ENCODE results near the gene THBS2. TPM values are rescaled to one million over a fixed set of nuclear protein-coding genes. Genes with fewer than 3 reads are reported as not detected.

The THBS2 gene
- total and polyA plus RNA-seq, 4 donors, result 68.6 to 1,026 (median 539) TPM

GRCh38 chr6:169211881-169212280, 41.8 kb downstream of the THBS2 start:
- H3K27ac ChIP-seq (ENCODE audit: low read depth in 1 of 2, low read length in 2 of 2), result no peak overlapping the region
- WGBS, 2 donors, result 49 to 94% methylated on average over 1 of the region's 1 CpG
- H3K27me3 ChIP-seq (ENCODE audit: control insufficient read depth in 1 of 2, insufficient read depth in 2 of 2, low read length in 1 of 2), result no peaks in the 10 kb centered on the region
- no peaks in the 10 kb centered on the region for H3K36me3 ChIP-seq (ENCODE audit: control insufficient read depth in 1 of 2, insufficient read depth in 2 of 2, low read length in 1 of 2)
- ATAC-seq (ENCODE audit: low FRiP score), result no peak
- H3K4me3 ChIP-seq (ENCODE audit: low read length in 2 of 2), result no peak overlapping the region
- DNase-seq, result no peak
- no peaks in the 10 kb centered on the region for H3K4me1 ChIP-seq (ENCODE audit: control insufficient read depth in 1 of 2, insufficient read depth in 2 of 2, low read length in 2 of 2)
- H3K9me3 ChIP-seq (ENCODE audit: control insufficient read depth, low read length), result peaks cover 3% of the 10 kb centered on the region
- intact Hi-C loops (cut with DNase I), result no loop called here

- no peak overlapping the region for H3K4me3 ChIP-seq (ENCODE audit: low read length in 2 of 2)
- 95% methylated on average over 3 of the region's 3 CpGs for WGBS, 2 donors
- H3K36me3 ChIP-seq (ENCODE audit: control insufficient read depth in 1 of 2, insufficient read depth in 2 of 2, low read length in 1 of 2), result no peaks in the 10 kb centered on the region
- intact Hi-C loops (cut with DNase I), result no loop called here
- DNase-seq (no peak), ATAC-seq (ENCODE audit: low FRiP score) (no peak)
- peaks cover 3% of the 10 kb centered on the region for H3K9me3 ChIP-seq (ENCODE audit: control insufficient read depth, low read length)
- no peaks in the 10 kb centered on the region for H3K4me1 ChIP-seq (ENCODE audit: control insufficient read depth in 1 of 2, insufficient read depth in 2 of 2, low read length in 2 of 2)
- H3K27me3 ChIP-seq (ENCODE audit: control insufficient read depth in 1 of 2, insufficient read depth in 2 of 2, low read length in 1 of 2), result no peaks in the 10 kb centered on the region
- no peak overlapping the region for H3K27ac ChIP-seq (ENCODE audit: low read depth in 1 of 2, low read length in 2 of 2)
These were observed 43.0 kb downstream of the THBS2 start for GRCh38 chr6:169210611-169211010.

GRCh38 chr6:169208011-169208410, 45.6 kb downstream of the THBS2 start:
- Histone ChIP-seq H3K4me1 (ENCODE audit: control insufficient read depth in 1 of 2, insufficient read depth in 2 of 2, low read length in 2 of 2) (peaks cover 0 to 3% of the 10 kb centered on the region in 2 donors), H3K36me3 (ENCODE audit: control insufficient read depth in 1 of 2, insufficient read depth in 2 of 2, low read length in 1 of 2) (no peaks in the 10 kb centered on the region), H3K9me3 (ENCODE audit: control insufficient read depth, low read length) (peaks cover 3% of the 10 kb centered on the region), H3K4me3 (ENCODE audit: low read length in 2 of 2) (no peak overlapping the region), H3K27me3 (ENCODE audit: control insufficient read depth in 1 of 2, insufficient read depth in 2 of 2, low read length in 1 of 2) (no peaks in the 10 kb centered on the region), H3K27ac (ENCODE audit: low read depth in 1 of 2, low read length in 2 of 2) (no peak overlapping the region)
- no peak for DNase-seq
- ATAC-seq (ENCODE audit: low FRiP score), result no peak
- intact Hi-C loops (cut with DNase I), result no loop called here

- peaks cover 0 to 3% of the 10 kb centered on the region in 2 donors for H3K4me1 ChIP-seq (ENCODE audit: control insufficient read depth in 1 of 2, insufficient read depth in 2 of 2, low read length in 2 of 2)
- DNase-seq (no peak), ATAC-seq (ENCODE audit: low FRiP score) (no peak)
- intact Hi-C loops (cut with DNase I), result no loop called here
- H3K36me3 ChIP-seq (ENCODE audit: control insufficient read depth in 1 of 2, insufficient read depth in 2 of 2, low read length in 1 of 2), result no peaks in the 10 kb centered on the region
- H3K4me3 ChIP-seq (ENCODE audit: low read length in 2 of 2), result no peak overlapping the region
- H3K27ac ChIP-seq (ENCODE audit: low read depth in 1 of 2, low read length in 2 of 2), result no peak overlapping the region
- peaks cover 3% of the 10 kb centered on the region for H3K9me3 ChIP-seq (ENCODE audit: control insufficient read depth, low read length)
- H3K27me3 ChIP-seq (ENCODE audit: control insufficient read depth in 1 of 2, insufficient read depth in 2 of 2, low read length in 1 of 2), result no peaks in the 10 kb centered on the region
These were observed 46.2 kb downstream of the THBS2 start for GRCh38 chr6:169207482-169207881.

- 50% methylated on average over 6 of the region's 6 CpGs for WGBS, 2 donors
- intact Hi-C loops (cut with DNase I), result no loop called here
- Histone ChIP-seq H3K36me3 (ENCODE audit: control insufficient read depth in 1 of 2, insufficient read depth in 2 of 2, low read length in 1 of 2) (no peaks in the 10 kb centered on the region), H3K9me3 (ENCODE audit: control insufficient read depth, low read length) (peaks cover 3% of the 10 kb centered on the region), H3K4me1 (ENCODE audit: control insufficient read depth in 1 of 2, insufficient read depth in 2 of 2, low read length in 2 of 2) (peaks cover 0 to 3% of the 10 kb centered on the region in 2 donors), H3K27me3 (ENCODE audit: control insufficient read depth in 1 of 2, insufficient read depth in 2 of 2, low read length in 1 of 2) (no peaks in the 10 kb centered on the region), H3K4me3 (ENCODE audit: low read length in 2 of 2) (no peak overlapping the region), H3K27ac (ENCODE audit: low read depth in 1 of 2, low read length in 2 of 2) (no peak overlapping the region)
- ATAC-seq (ENCODE audit: low FRiP score) (peak; percentile 33), DNase-seq (no peak)
These were observed 48.2 kb downstream of the THBS2 start for GRCh38 chr6:169205176-169206160.

GRCh38 chr6:169204167-169204566, 49.5 kb downstream of the THBS2 start:
- 46 to 62% methylated on average over 2 of the region's 2 CpGs for WGBS, 2 donors
- H3K36me3 ChIP-seq (ENCODE audit: control insufficient read depth in 1 of 2, insufficient read depth in 2 of 2, low read length in 1 of 2), result no peaks in the 10 kb centered on the region
- intact Hi-C loops (cut with DNase I), result no loop called here
- H3K4me1 ChIP-seq (ENCODE audit: control insufficient read depth in 1 of 2, insufficient read depth in 2 of 2, low read length in 2 of 2), result peaks cover 0 to 3% of the 10 kb centered on the region in 2 donors
- no peaks in the 10 kb centered on the region for H3K27me3 ChIP-seq (ENCODE audit: control insufficient read depth in 1 of 2, insufficient read depth in 2 of 2, low read length in 1 of 2)
- peaks cover 3% of the 10 kb centered on the region for H3K9me3 ChIP-seq (ENCODE audit: control insufficient read depth, low read length)
- H3K4me3 ChIP-seq (ENCODE audit: low read length in 2 of 2), result no peak overlapping the region
- DNase-seq, result no peak
- no peak for ATAC-seq (ENCODE audit: low FRiP score)
- H3K27ac ChIP-seq (ENCODE audit: low read depth in 1 of 2, low read length in 2 of 2), result no peak overlapping the region

- Histone ChIP-seq H3K4me1 (ENCODE audit: control insufficient read depth in 1 of 2, insufficient read depth in 2 of 2, low read length in 2 of 2) (peaks cover 0 to 3% of the 10 kb centered on the region in 2 donors), H3K27me3 (ENCODE audit: control insufficient read depth in 1 of 2, insufficient read depth in 2 of 2, low read length in 1 of 2) (no peaks in the 10 kb centered on the region), H3K36me3 (ENCODE audit: control insufficient read depth in 1 of 2, insufficient read depth in 2 of 2, low read length in 1 of 2) (no peaks in the 10 kb centered on the region), H3K4me3 (ENCODE audit: low read length in 2 of 2) (no peak overlapping the region), H3K27ac (ENCODE audit: low read depth in 1 of 2, low read length in 2 of 2) (no peak overlapping the region), H3K9me3 (ENCODE audit: control insufficient read depth, low read length) (peaks cover 1% of the 10 kb centered on the region)
- DNase-seq (no peak), ATAC-seq (ENCODE audit: low FRiP score) (no peak)
- intact Hi-C loops (cut with DNase I), result no loop called here
- 89 to 95% methylated on average over 12 of the region's 12 CpGs for WGBS, 2 donors
These were observed 51.7 kb downstream of the THBS2 start for GRCh38 chr6:169201985-169202384.

- DNase-seq, result no peak
- intact Hi-C loops (cut with DNase I), result no loop called here
These were observed 52.6 kb downstream of the THBS2 start for GRCh38 chr6:169200893-169201514.

More at GRCh38 chr6:169200893-169201514, 52.6 kb downstream of the THBS2 start:
- H3K36me3 ChIP-seq (ENCODE audit: control insufficient read depth in 1 of 2, insufficient read depth in 2 of 2, low read length in 1 of 2), result no peaks in the 10 kb centered on the region
- no peak for ATAC-seq (ENCODE audit: low FRiP score)
- no peak overlapping the region for H3K27ac ChIP-seq (ENCODE audit: low read depth in 1 of 2, low read length in 2 of 2)
- WGBS, 2 donors, result 34 to 40% methylated on average over 11 of the region's 11 CpGs
- no peaks in the 10 kb centered on the region for H3K27me3 ChIP-seq (ENCODE audit: control insufficient read depth in 1 of 2, insufficient read depth in 2 of 2, low read length in 1 of 2)
- H3K9me3 ChIP-seq (ENCODE audit: control insufficient read depth, low read length), result no peaks in the 10 kb centered on the region
- peaks cover 0 to 3% of the 10 kb centered on the region in 2 donors for H3K4me1 ChIP-seq (ENCODE audit: control insufficient read depth in 1 of 2, insufficient read depth in 2 of 2, low read length in 2 of 2)
- no peak overlapping the region for H3K4me3 ChIP-seq (ENCODE audit: low read length in 2 of 2)

Data from aorta (tissue), 5 donors.